KOPT-K1 (cell line): ENCODE data around the gene SLBP.

Experiments
- H3K27ac ChIP-seq: fragments of 200-600 bp; sonication (generic); 2 replicates; pipeline ENCODE4 v1.5.1; 2016; ENCODE audit warnings: antibody characterized with exemption, mild to moderate bottlenecking, low read depth, low read length; ENCODE audit not compliant: poor library complexity, severe bottlenecking
- H3K36me3 ChIP-seq: fragments of 200-600 bp; sonication (generic); 2 replicates; pipeline ENCODE4 v1.5.1; 2017; ENCODE audit warnings: antibody characterized with exemption, mild to moderate bottlenecking, low read length, moderate library complexity; ENCODE audit not compliant: insufficient read depth
- H3K9me3 ChIP-seq: fragments of 200-600 bp; sonication (generic); 2 replicates; pipeline ENCODE4 v1.5.1; 2017; ENCODE audit warnings: antibody characterized with exemption, low read length, mild to moderate bottlenecking; ENCODE audit not compliant: insufficient read depth, poor library complexity, severe bottlenecking

SLBP gene

GRCh38 chr4:1725521-1725920 is 13.4 kb upstream of the SLBP start:
- Histone ChIP-seq H3K9me3 (no peaks in the 10 kb centered on the region), H3K27ac (no peak overlapping the region), H3K36me3 (peaks cover 82% of the 10 kb centered on the region)

DNA sequence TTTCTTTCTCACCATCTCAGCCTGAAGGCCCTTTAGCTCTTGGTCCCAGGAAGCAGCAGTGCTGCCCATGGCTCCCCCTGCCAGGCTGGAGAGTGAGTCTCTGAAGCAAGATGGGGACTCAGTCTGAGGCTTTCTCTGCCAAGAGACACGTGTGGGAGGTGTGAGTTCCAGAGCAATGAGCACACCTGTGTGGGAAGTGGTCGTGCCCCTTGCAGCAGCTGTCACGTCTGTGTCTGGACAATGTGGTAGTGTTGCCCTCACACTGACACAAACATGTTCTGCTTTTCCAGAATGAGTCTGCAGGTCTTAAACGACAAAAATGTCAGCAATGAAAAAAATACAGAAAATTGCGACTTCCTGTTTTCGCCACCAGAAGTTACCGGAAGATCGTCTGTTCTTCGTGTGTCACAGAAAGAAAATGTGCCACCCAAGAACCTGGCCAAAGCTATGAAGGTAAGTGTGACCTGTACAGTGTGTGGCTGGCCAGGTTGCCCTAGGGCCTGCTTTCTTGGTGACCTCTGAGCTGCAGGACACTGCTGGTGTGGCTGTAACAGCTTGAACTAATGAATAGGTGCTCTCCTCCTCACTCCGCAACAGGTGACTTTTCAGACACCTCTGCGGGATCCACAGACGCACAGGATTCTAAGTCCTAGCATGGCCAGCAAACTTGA is 11.1 kb upstream of the SLBP start:
- H3K27ac ChIP-seq, result peak overlapping the region; percentile 94
- H3K36me3 ChIP-seq, result peaks cover 70% of the 10 kb centered on the region

GRCh38 chr4:1722551-1723118 is 10.5 kb upstream of the SLBP start:
- Histone ChIP-seq H3K27ac (peak overlapping the region; percentile 94), H3K36me3 (peaks cover 70% of the 10 kb centered on the region), H3K9me3 (no peaks in the 10 kb centered on the region)

More for the DNA sequence above, 11.1 kb upstream of the SLBP start:
- H3K9me3 ChIP-seq, result no peaks in the 10 kb centered on the region

DNA sequence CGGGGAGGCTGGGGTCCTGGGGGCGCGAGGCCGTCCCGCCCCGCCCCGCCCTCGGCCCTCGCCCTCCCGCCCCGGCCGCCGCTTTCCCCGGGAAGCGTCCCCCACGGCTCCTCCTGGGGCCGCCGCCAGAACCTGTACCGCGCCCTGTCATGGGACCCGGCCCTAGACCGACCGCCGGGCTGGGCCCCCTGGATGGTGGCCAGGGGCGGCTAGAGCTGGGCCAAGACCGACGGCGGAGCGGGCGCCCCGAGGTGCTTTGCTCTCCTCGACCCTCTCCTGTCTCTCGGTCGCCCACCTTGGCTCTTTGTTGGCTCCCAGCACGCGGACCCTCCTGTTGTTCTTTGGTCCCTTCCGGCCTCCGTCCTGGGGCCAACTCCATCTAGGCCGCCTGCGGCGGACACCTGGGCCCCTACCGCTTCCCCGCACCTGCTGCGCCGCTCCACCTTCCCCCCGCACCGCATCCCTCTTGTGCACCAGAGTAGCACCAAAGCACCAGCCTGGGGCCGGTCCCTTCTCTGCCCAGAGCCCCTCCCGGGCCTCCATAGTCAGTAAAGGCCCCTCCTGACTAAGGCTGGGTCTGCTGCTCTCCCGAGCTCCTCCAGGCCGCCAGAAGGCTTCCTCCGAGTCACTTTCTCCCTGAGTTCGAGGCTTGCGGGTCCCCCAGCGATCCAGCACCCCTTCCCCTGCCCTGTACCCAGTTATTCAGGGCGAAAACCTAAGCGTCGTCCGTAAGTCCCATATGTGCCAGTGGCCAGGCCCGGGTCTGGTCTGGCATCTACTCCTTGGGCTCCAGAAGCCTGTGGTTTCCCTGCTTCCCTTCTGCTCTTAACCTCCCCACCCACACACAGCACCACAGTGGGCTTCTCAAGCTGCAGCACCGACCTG is 9.8 kb upstream of the SLBP start:
- H3K36me3 ChIP-seq, result peaks cover 70% of the 10 kb centered on the region
- no peaks in the 10 kb centered on the region for H3K9me3 ChIP-seq
- H3K27ac ChIP-seq, result peak overlapping the region; percentile 94

- Histone ChIP-seq H3K36me3 (peaks cover 70% of the 10 kb centered on the region), H3K9me3 (no peaks in the 10 kb centered on the region), H3K27ac (peak within 1 kb of the TSS; percentile 94)
Observed at GRCh38 chr4:1721003-1721665, 9.0 kb upstream of the SLBP start, which contains the start of the genes TACC3 and TMEM129. TACC3 (plus strand) TSS chr4:1721521; CDS start chr4:1723422, 1,901 bp downstream. TMEM129 (minus strand) TSS chr4:1721323; CDS start chr4:1720837, 486 bp downstream.

GRCh38 chr4:1720163-1720983 is 8.3 kb upstream of the SLBP start:
- Histone ChIP-seq H3K27ac (peak overlapping the region; percentile 79), H3K36me3 (peaks cover 70% of the 10 kb centered on the region), H3K9me3 (no peaks in the 10 kb centered on the region)

DNA sequence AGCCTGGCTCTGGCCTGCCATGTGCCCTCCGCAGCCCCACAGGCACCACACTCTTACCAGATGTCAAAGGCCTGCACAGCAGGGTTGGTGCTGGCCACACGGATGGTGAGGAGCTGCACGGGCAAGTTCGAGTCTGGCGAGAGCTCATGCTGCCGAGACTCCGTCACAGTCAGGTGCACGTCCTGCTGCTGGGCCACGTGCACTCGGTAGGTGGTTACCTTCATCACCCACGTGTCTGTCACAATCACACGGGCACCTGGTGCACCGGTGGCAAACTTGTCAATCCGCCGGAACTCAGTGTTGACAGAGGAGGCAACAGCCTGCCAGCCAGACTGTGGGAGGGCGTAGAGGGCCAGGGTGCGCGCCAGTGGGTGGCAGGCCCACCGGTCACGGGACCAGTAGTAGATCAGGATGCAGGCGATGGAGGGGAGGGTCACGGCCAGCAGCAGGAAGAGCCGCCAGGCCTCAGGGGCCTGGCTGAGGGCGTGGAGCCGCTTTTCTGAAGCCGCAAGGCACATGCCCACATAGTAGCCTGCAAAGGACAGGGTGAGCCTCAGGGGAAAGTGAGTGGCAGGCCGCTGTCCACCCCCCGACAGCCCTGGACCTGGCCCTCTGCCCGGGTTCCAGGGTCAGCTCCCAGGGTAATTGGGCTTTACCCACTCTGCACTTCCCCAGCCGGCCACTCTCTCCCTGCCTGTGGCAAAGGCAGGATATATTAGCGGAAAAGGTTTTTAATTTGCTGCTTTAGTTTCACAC is 6.2 kb upstream of the SLBP start:
- no peak overlapping the region for H3K27ac ChIP-seq
- peaks cover 67% of the 10 kb centered on the region for H3K36me3 ChIP-seq
- no peaks in the 10 kb centered on the region for H3K9me3 ChIP-seq

- no peaks in the 10 kb centered on the region for H3K9me3 ChIP-seq
- peaks cover 58% of the 10 kb centered on the region for H3K36me3 ChIP-seq
- H3K27ac ChIP-seq, result no peak overlapping the region
Observed at GRCh38 chr4:1717129-1718094, 5.3 kb upstream of the SLBP start.

GRCh38 chr4:1716065-1716945 is 4.2 kb upstream of the SLBP start:
- Histone ChIP-seq H3K9me3 (no peaks in the 10 kb centered on the region), H3K36me3 (peaks cover 57% of the 10 kb centered on the region), H3K27ac (peak overlapping the region; percentile 16)

- Histone ChIP-seq H3K27ac (no peak overlapping the region), H3K36me3 (peaks cover 64% of the 10 kb centered on the region)
Observed at GRCh38 chr4:1715002-1715758, 3.1 kb upstream of the SLBP start.

DNA sequence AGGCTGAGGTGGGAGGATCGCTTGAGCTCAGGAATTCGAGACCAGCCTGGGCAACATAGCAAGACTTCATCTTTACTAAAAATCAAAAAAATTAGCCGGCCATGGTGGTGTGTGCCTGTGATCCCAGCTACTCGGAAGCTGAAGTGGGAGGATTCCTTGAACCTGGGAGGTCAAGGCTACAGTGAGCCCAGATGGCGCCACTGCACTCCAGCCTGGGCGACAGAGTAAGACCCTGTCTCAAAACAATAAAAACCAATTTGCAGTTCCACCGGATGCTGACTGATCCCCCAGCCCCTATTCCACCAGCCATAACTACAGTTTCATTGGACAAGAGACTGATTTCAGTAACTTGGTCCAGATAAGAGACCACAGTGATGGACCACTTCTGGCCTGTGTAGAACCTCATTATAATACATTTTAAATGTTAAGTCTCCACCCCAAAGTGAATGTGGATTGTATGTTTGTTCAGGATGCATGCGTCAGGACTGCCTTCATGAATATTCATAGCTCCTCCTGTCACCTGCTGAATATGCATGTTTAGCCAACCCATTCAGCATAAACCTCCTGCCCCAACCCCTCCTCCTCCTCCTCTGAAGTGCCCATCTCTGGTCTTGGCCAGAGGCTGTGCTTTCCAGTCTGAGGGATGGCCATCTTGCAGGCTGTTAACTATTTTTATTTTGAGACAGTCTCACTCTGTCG is 2.3 kb upstream of the SLBP start:
- peaks cover 71% of the 10 kb centered on the region for H3K36me3 ChIP-seq
- peak overlapping the region; percentile 100 for H3K27ac ChIP-seq
- H3K9me3 ChIP-seq, result no peaks in the 10 kb centered on the region

More at GRCh38 chr4:1715002-1715758, 3.1 kb upstream of the SLBP start:
- no peaks in the 10 kb centered on the region for H3K9me3 ChIP-seq
